ENCODE results near the gene MAP4K3. TPM values are rescaled to one million over a fixed set of nuclear protein-coding genes. Genes with fewer than 3 reads are reported as not detected.

The MAP4K3 gene
- total and polyA plus RNA-seq, 9 of the 15 experiments (the other 6 are each of a cell fraction or from before 2014, with no cell fraction given): 3.1 to 30.0 (median 16.9) TPM

- TF ChIP-seq ZBTB26 (CRISPR knock-in tag; IDR thresholded peaks at IDR 0.05) (no peak), NFE2L1 (tag; IDR thresholded peaks at IDR 0.05; ENCODE audit: borderline replicate concordance, low read depth) (no peak), CHAMP1 (IDR thresholded peaks at IDR 0.05) (peak; percentile 48; the same call in 1 of the 2 replicates), CBX3 (IDR thresholded peaks at IDR 0.05; ENCODE audit: borderline replicate concordance in 1 of 2, low read length in 2 of 2) (peak; percentile 11 to 98), ZBTB17 (CRISPR knock-in tag; IDR thresholded peaks at IDR 0.05) (no peak), XRCC3 (IDR thresholded peaks at IDR 0.05) (peak; percentile 72; the same call in 1 of the 2 replicates), MLX (CRISPR knock-in tag; conservative IDR thresholded peaks at IDR 0.05) (no peak), GTF3C2 (IDR thresholded peaks at IDR 0.05; ENCODE audit: borderline replicate concordance, extremely low read depth, insufficient read length) (no peak), PHF20 (IDR thresholded peaks at IDR 0.05; ENCODE audit: partially characterized antibody) (no peak), ATF4 (CRISPR knock-in tag; IDR thresholded peaks at IDR 0.05) (no peak), SIN3A (IDR thresholded peaks at IDR 0.05; ENCODE audit: borderline replicate concordance in 2 of 2, control insufficient read depth in 1 of 2, low read depth in 2 of 2, low read length in 2 of 2) (no peak), SNIP1 (IDR thresholded peaks at IDR 0.05; ENCODE audit: low read depth) (no peak), KDM1A (IDR thresholded peaks at IDR 0.05) (no peak), TEAD1 (CRISPR knock-in tag; IDR thresholded peaks at IDR 0.05) (peak in 1 of 2 experiments; percentile 49; a peak in 1 of 4 replicates), ARNT (IDR thresholded peaks at IDR 0.05) (no peak), SIRT6 (IDR thresholded peaks at IDR 0.05; ENCODE audit: low read depth, low read length) (no peak), MEIS2 (IDR thresholded peaks at IDR 0.05; ENCODE audit: partially characterized antibody) (no peak)
Measured at GRCh38 chr2:39359453-39360038, 77.5 kb downstream of the MAP4K3 start (continued).
